HG02943 (cell line): ENCODE measurements around the gene DENND1C.

Experiments used
- ATAC-seq: cut with Tn5 transposase; IDR thresholded peaks from one replicate; pipeline ENCODE4 v1.9.1; 2021; ENCODE audit warnings: mild to moderate bottlenecking, low read depth, moderate library complexity; ENCODE audit not compliant: unreplicated experiment

Gene DENND1C

DNA sequence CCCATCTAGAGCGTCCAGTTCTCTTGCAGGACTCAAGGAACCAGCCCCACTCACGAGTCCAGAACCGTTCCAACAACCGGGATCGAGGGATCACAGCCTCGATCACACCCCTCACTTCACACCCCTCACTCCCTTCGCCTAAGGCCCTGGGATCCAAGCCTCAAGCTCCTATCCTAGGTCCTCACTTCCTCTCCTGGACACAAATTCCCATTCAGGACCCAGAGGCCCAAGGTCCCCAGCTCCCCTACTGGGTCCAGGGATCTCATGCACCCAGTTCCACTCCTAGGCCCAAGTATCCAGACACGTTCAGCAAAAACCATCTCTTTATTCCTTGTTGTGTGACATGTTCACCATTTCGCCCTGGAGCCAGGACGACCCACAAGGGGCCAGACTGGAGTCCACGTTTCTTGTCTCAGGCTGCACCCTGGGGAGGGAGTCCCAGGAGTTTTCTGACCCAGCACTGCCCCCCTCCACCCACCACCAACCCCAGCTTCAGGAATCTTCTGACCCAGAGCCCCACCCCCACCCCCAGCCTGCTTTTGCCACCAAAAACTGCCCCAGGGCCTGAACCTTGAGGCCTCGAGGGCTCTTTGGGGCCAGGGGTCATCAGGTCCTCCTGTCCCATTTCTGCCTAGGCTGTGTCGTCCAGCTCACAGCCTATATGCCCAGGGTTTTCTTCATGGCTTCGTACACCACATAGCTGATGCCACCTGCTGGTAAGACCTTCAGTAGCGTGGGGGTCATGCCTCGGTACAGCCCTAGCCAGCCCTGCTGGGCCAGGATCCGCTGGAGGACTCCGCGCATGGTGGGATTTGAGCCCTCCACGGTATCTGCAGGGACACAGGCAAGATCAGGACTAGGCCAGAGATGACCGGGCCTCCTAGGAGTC is 55.6 kb downstream of the DENND1C start:
- no peak for ATAC-seq

DNA sequence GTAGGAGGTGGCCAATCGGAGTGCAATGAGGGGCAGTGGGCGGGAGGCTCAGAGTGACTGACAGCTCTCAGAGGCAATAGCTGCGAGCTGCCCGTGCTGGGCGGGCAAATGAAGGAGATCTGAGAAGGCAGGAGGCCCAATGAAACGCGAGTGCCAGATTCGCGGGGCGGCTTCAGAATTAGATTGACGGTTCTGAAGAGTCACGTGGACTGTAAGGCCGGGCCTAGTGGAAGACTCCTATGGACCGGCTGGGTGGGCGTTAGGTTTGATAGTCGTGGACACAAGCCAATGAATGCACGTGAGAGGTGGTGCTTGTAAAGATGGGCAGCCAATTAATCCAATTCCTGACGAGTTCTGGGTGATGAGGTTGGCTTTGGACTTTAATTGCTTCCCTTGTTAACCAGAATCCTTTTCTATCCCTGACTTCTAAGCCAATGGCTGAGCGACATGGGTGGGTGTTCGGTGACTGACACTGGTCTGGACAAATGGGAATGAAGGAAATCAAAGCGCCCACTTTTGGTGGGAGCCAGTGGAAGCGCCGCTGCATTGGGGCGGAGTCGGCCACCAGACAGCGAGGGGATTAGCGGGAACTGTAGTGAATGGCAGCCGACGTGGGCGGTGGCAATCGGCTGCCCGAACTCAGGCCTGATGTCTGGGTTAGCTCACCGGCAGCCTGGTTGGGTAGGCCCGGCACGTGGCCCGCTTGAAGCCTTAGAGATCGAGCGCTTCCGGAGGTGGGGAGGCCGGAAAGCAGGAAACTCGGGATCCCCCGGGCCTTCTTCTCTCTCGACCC is 56.5 kb downstream of the DENND1C start:
- ATAC-seq: peak; percentile 85

DNA sequence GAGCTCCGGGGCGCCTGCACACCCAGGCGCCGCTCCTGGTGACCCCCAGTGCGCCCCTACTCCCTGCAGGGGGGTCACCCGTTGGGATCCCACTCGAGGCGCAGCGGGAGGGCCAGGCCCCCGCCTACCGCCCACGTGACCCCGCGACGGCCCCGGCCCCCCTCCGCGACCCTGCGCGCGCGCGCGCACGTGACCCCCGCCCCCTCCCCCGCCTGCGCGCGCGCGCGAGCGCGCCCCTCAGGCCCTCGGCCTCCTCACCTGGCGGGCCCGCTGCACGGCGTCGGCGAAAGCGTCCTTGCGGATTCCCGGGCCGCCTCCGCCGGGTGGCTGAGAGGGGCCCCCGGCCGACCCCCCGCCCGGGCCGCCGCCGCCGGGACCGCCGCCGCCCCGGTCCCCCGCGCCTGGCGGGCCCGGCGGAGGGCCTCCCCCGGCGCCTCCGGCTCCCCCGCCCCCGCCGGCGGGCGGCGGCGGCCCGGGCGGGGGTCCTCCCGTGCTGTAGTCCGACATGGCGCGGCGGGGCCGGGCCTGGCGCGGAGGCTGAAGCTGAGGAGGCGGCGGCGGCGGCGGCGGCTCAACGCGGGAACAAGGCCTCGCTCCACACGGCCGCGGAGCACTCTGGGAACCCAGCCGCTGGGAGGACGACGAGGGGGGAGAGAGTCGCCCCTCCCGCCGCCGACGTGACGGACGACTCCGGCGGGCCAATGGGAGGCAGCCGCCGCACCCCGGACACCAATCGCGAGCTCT is 57.2 kb downstream of the DENND1C start, which contains the start of gene KHSRP:
Gene KHSRP, minus strand, starts transcription at position 617 of the 744 bp plus-strand sequence. Its CDS starts 110 bp downstream, at position 507.
- ATAC-seq: no peak

DNA sequence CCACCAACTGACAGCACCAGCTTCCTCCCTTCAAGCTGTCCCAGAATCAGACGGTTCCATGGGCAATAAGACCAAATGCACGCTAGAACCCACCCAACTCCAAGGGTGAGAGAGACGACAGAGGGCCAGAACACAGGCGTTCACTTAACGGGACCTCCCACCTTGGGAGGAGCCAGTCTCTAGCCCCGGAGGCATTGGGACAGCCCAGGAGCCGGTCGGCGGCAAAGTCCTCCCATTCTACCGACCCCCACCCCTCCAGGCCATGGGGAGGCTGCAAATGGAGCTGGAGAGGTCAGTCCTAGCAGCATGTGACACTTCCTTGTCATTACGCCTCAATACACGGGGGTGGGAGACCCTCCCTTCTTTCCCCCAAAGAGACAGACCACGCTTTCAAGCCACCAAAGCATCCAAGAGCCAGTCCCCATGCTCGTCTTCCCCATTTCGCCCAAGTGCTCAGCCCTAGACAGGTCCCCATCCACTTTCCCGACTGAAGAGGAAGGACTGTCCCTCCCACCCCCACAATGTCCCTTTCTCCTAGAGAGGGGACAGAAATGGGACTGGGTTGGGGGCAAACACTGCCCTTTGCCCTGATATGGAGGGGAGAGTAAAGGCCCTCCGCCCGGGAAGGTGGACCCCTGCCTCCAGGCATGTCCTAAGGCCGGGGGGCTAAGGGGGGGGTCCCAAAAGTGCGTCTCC is 57.9 kb downstream of the DENND1C start:
- no peak for ATAC-seq

DNA sequence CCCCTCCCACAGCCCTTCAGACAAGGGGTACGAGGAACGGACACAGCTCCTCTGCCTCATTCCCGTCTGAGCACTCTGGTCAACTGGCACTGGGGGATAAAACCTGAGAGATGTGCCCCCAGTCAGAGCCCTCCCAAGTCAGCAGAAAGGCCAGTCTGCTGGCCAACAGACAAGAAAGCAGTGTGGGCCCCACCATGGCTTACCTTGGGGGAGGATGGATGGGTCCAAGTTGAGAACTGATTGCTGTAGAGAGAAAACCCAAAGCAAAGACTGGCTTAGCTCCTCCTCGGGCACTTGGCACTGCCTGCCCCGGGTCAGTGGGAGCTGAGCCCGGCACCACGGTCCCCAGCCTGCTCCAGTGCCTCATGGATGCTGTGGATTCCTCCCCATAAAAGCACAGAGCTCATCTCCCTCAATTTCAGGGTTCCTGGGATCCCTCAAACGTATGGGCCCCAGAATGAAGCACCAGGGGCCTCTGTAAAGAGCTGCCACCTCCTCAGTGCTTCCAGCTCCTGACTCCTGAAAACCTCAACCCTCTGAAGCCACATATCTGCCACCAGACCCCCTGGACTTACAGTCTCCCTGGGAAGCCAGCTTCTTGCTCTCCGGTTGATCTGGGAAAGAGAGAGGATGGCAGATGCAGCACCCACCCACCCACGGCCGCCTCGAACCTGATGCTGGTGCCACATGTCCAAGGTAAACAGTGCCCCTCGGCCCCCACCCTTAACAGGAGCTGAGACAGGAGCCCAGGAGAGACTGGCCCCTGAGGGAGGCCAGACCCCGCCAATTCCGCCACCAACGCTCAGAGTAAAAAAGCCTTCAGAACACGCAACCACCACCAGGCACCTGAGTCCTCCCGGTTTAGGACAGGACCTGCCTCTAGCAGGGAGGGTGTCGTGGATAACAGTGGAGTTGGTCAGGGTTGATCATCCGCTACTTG is 60.2 kb downstream of the DENND1C start:
- ATAC-seq: no peak

DNA sequence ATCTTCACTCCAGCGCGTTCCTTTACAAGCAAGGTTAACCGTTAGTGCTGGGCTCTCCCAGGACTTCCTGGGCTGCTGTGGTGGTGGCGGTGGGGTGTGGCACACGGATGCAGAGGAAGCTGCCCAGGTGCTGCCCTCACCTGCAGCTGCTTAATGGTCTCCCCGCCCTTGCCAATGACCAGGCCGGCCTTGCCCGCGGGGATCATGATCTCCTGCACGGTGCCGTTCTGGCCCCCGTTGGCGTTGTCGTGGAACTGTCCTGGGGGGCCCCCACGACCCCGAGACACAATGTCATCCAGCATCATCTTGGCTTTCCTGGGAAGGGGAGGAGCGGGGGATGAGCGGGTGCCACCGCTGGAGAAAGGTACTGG is 63.0 kb downstream of the DENND1C start:
- no peak for ATAC-seq

DNA sequence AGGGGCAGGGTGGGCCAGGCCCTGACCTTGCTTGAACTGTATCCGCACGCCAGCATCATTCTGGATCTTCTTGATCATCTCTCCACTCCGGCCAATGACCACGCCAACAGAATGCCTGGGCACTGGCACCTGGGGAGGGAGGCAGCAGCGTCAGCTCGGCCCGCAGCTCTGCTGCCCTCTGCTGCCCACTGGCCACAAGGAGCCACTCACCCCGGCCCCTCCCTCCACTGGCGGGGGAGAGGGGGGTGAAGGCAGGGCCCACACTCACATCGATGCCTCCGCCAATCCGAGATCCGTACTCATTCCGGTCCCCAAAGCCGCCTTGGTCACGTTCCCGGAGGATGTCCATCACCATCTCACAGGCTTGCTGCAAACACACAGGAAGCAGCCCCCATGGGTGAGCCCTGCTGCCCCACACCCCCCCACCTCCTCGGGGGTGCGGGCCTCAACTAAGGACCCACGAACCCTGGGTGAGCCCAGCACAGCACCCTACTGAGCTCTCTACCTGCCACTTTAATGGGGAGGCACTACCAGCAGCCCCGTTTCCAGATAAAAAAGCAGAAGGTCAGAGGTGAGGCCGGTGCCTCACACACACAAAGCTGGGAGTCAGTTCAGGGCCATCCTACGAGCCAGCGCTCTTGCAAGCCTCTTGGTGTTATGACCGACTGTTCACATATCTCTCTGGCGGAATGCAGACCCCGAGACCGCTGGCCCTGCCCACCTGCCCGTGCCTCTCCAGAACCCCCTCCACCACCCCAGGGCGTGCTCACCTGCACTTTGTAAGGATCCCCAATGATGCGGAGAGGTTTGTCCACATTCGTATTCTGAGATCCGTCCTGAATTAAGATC is 63.6 kb downstream of the DENND1C start:
- ATAC-seq: no peak
